IPS-15b (cell line): ENCODE measurements around the gene FAM53B.
"Not testable (repeated sequence)": the region's sequence is repeated elsewhere in the genome, so short reads cannot be mapped to it uniquely, and the experiment has no call there.

Experiments
- H3K27me3 ChIP-seq: one replicate; pipeline ENCODE4 v1.6.1; 2013; ENCODE audit warnings: low read length; ENCODE audit not compliant: control insufficient read depth, insufficient read depth
- H3K36me3 ChIP-seq: one replicate; pipeline ENCODE4 v1.6.1; 2013; ENCODE audit warnings: low read length; ENCODE audit not compliant: control insufficient read depth, insufficient read depth
- H3K4me1 ChIP-seq: one replicate; pipeline ENCODE4 v1.6.1; 2013; ENCODE audit warnings: mild to moderate bottlenecking, low read length; ENCODE audit not compliant: control insufficient read depth, insufficient read depth
- H3K4me3 ChIP-seq: one replicate; pipeline ENCODE4 v1.5.1; 2013; ENCODE audit warnings: low read depth, low read length
- H3K9ac ChIP-seq: one replicate; pipeline ENCODE4 v1.6.1; 2013; ENCODE audit warnings: low read depth, mild to moderate bottlenecking, low read length
- H3K9me3 ChIP-seq: one replicate; pipeline ENCODE4 v1.6.1; 2013; ENCODE audit warnings: mild to moderate bottlenecking, low read length; ENCODE audit not compliant: control insufficient read depth, insufficient read depth

FAM53B gene

DNA sequence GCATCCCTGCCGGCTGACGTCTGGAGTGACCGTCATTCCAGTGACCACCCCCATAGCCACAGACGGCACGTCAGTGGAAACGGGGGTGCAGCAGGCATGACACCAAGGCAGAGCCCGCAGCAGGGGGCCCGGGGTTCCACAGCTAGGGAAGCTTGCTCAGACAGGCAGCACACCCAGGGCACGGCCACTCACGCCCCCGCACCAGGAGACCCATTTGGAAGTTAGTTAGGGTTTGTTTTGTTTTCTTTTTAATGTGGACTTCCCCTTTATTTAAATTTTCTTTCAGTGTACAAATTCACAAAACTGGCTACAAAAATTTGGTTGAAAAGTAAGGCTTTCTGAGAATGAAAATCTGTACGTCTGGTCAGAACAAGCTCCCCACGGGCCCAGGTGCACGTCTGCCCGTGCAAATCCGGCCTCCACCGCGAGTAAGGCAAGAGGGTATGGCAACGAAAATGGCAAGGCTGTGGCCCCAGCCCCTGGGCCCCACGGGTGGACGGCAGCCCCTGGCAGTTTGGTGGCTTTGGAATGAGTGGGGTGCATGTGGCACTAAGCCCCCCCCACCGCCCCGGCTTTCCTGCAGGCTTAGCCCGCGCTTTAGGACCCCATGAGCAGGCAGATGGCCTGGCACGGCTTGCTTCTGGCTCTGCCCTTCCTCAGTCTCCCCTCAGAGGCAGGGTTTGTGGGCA lies 124.2 kb downstream of the FAM53B start:
- H3K36me3 ChIP-seq, result peaks cover 4% of the 10 kb centered on the region
- H3K4me1 ChIP-seq, result no peaks in the 10 kb centered on the region
- H3K9ac ChIP-seq, result no peak overlapping the region
- H3K9me3 ChIP-seq, result no peaks in the 10 kb centered on the region
- H3K27me3 ChIP-seq, result no peaks in the 10 kb centered on the region
- no peak overlapping the region for H3K4me3 ChIP-seq

DNA sequence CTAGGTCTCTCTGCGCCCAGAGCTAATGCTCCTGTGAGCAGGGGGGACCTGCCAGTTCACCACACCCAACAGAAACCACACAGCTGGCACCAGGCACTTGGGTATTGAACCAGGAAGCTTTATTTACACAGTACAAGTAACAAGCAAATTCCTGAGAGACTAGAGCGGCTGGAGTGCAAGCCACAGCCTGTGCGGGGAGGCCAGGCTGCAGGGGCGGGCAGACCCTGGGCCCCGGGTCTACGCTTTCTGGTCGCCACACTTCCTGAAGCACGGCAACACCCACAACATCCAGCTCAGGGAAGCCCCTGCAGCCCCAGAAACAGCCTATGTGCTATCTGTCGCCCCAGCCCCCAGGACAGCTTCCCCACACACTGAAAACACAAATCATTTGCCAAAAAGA lies 125.0 kb downstream of the FAM53B start:
- H3K4me1 ChIP-seq, result no peaks in the 10 kb centered on the region
- peaks cover 4% of the 10 kb centered on the region for H3K36me3 ChIP-seq
- H3K9me3 ChIP-seq, result no peaks in the 10 kb centered on the region
- H3K27me3 ChIP-seq, result no peaks in the 10 kb centered on the region
- H3K9ac ChIP-seq, result no peak overlapping the region
- no peak overlapping the region for H3K4me3 ChIP-seq

DNA sequence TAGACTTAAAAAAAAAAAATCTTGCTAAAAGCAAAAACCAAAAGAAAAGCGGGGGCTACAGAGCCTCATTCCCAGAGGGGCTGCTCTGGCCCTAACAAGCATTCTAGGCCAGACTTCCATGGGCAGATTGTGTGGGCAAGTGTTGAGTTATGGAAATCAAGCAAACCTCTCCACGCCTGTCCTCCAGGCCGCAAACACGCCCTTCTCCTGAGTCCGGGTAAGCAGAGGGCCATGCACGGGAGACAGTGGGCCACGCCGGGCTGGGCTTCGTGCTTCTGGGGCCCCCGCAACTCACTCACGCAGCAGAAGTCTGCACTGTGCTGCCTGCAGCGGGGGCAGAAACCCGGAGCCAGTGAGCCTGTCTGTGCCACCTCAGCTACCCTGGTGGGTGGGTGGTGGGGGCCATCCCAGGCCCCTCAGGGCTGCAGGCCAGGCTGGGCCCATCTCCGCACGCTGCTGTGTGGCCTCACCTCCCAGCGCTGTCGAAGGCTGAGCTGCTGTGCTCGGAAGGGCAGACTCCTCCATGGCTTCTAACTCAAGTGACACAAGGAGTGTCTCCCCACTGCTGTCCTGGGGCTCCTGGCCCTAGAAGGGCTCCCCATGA lies 125.6 kb downstream of the FAM53B start:
- Histone ChIP-seq H3K9ac (no peak overlapping the region), H3K4me1 (no peaks in the 10 kb centered on the region), H3K4me3 (no peak overlapping the region), H3K36me3 (peaks cover 4% of the 10 kb centered on the region), H3K9me3 (no peaks in the 10 kb centered on the region), H3K27me3 (no peaks in the 10 kb centered on the region)

DNA sequence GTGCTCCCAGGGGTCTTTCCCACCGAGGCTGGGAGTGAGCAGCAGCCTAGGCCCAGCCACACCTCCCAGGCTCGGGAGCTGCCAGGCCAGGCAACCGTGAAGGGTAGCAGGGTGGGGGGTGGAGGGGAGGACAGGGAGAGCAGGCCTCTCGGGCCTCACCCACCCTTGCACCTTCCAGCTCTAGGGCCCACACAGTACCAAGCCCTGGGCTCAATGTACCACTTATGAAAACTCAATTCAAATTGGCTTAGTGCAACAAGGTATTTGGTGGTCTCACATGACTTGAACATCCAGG lies 127.4 kb downstream of the FAM53B start:
- H3K9ac ChIP-seq, result no peak overlapping the region
- H3K27me3 ChIP-seq, result no peaks in the 10 kb centered on the region
- no peaks in the 10 kb centered on the region for H3K9me3 ChIP-seq
- H3K4me3 ChIP-seq, result no peak overlapping the region
- peaks cover 4% of the 10 kb centered on the region for H3K36me3 ChIP-seq
- H3K4me1 ChIP-seq, result no peaks in the 10 kb centered on the region

DNA sequence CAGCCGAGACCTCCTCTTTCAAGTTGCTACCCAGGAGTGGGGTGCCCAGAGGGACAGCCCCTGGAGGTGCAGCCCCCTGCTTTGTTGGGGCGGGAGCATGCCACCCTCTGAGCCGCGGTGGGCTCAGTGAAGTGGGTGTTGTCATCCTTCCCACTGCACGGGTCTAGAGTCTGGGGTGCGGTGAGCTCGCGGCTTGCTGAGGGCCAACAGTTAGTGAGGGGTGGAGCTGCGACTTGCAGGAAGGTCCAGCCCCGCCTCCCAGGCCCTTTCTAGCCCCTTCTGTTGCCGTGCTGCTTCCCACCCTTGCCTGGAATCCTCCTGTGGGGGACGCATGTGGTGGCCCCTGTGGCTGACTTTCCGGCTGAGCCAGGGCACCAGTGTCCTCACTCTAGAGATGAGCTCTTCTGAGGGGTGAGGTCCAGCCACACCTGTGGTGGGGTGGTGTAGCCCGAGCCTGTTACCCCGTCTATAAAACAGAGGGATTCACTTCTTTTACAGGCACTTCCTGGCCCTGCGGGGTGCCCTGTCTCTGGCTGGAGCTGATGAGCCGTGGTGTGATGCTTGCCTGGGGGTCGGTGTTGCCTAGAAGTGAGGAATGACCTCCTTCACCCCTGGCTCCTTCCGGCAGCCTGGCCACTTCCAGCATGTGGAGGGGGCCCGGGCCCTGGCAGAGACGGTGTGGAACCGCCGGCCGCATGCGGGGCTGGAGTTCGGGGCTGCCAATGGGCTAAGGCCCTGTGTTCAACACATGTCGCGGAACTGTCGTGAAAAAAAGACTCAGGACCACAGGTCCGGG lies 127.9 kb downstream of the FAM53B start:
- Histone ChIP-seq H3K27me3 (no peaks in the 10 kb centered on the region), H3K9me3 (no peaks in the 10 kb centered on the region), H3K4me1 (no peaks in the 10 kb centered on the region), H3K36me3 (peaks cover 4% of the 10 kb centered on the region), H3K4me3 (no peak overlapping the region), H3K9ac (peak overlapping the region; percentile 54)

DNA sequence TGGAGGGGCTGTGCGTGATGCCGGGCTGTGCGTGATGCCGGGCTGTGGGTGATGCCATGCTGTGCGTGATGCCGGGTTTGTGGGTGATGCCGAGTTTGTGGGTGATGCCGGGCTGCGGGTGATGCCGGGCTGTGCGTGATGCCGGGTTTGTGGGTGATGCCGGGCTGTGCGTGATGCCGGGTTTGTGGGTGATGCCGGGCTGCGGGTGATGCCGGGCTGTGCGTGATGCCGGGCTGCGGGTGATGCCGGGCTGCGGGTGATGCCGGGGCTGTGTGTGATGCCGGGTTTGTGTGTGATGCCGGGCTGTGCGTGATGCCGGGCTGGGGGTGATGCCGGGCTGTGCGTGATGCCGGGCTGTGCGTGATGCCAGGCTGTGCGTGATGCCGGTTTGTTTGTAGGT lies 128.9 kb downstream of the FAM53B start:
- peaks cover 4% of the 10 kb centered on the region for H3K36me3 ChIP-seq
- no peak overlapping the region for H3K9ac ChIP-seq
- H3K4me1 ChIP-seq, result no peaks in the 10 kb centered on the region
- no peaks in the 10 kb centered on the region for H3K9me3 ChIP-seq
- no peak overlapping the region for H3K4me3 ChIP-seq
- no peaks in the 10 kb centered on the region for H3K27me3 ChIP-seq

DNA sequence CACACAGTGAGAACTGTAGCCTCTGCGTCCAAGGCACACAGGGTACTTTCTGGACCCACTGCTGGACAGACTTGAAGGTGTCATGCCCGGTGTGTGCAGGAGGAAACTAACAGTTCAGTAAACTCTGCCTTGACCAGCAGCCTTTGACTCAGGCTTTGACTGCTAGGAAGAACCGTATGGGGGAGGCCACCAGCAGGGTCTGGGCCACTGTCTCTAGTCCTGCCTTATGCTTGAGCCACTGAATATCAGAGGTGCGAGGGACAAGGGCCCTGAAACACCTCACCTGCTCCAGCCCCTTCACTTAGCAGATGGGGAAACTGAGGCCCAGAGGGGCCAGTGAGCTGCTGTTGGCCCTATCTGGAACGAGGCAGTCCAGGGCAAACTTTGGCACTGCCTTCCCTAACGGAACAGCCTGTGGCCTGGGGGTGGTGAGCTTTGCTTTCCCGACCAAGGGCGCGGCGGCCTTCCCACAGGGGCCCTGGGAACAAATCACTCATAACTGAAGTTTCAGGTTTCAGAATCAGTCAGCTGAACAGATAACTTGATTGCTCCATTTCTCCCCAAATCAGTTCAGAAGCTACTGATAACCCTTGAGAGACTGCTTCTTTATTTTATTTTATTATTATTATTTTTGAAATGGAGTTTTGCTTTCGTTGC lies 130.0 kb downstream of the FAM53B start:
- H3K36me3 ChIP-seq, result peaks cover 4% of the 10 kb centered on the region
- H3K4me3 ChIP-seq, result no peak overlapping the region
- H3K27me3 ChIP-seq, result no peaks in the 10 kb centered on the region
- H3K9me3 ChIP-seq, result no peaks in the 10 kb centered on the region
- H3K9ac ChIP-seq, result no peak overlapping the region
- no peaks in the 10 kb centered on the region for H3K4me1 ChIP-seq

DNA sequence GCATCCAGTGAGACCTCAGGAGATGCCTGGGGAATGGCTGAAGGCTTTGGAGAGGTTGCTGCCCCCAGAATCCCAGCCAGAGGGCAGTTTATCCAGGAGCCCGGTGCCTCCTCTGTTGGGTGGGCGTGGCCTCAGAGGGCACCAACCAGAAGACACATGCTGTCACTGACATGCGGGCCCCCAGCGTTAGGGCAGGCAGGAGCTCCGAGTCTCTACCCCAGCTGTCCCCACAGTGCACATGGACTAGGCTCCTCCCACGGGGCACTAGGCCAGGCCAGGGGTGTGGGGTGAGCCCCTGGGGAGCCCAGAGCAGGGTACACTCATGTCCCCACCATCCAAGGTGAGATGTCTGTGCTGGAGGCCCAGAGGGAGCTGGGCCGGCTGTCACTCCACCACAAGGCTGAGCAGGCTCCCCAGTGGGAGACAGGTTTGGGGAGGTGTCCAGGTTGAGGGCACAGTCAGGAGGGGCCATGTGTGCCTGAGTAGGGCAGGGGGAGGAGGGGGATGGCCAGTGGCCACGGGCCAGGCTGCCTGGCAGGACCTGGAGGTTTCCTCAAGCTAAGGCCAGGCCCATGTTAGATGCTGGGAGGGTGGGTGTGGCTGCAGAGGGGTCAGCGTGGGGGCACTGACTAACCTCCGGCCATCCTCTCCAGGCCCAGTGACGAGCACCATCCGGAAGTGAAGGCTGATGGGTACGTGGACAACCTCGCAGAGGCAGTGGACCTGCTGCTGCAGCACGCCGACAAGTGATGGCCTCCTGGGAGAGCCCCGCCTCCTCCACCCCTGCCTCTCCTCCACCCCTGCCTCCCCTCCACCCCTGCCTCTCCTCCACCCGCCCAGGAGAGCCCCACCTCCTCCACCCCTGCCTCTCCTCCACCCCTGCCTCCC lies 131.3 kb downstream of the FAM53B start:
- no peak overlapping the region for H3K4me3 ChIP-seq
- H3K27me3 ChIP-seq, result no peaks in the 10 kb centered on the region
- no peaks in the 10 kb centered on the region for H3K4me1 ChIP-seq
- H3K9ac ChIP-seq, result no peak overlapping the region
- H3K9me3 ChIP-seq, result no peaks in the 10 kb centered on the region
- peaks cover 4% of the 10 kb centered on the region for H3K36me3 ChIP-seq

DNA sequence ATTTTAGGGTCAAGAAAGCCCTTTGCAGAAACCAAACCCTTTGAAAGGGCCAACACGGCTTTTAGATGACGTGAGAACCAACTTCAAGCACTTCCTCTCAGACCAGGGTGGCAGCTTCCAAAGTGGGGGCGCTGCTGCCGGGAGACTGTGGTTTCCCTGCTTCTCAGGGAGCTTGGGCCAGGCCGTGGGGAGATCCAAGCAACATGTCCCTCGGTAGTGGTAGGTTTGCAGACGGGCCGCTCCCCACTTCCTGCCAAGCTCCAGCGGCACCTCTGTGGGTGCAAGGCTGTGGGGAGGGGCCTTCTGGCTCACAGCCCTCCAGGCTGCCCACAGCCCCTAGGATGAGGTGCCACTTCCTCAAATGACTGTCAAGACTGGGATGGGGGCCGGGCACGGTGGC lies 132.4 kb downstream of the FAM53B start:
- no peaks in the 10 kb centered on the region for H3K4me1 ChIP-seq

DNA sequence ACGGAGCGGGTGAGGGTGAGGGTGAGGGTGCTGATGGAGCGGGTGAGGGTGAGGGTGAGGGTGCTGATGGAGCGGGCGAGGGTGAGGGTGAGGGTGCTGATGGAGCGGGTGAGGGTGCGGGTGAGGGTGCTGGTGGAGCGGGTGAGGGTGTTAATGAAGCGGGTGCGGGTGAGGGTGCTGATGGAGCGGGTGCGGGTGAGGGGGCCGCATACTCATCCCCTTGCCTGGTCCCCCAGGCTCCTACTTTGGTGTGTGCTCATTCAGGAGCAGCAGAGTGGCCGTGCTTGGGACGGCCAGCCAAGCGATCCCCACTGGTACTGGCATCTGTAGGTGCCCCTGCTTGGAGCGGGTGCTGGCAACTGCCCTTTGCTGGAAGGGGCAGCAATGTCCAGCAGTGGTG lies 133.3 kb downstream of the FAM53B start:
- H3K27me3 ChIP-seq, H3K9ac ChIP-seq, H3K36me3 ChIP-seq, H3K9me3 ChIP-seq, H3K4me1 ChIP-seq, H3K4me3 ChIP-seq: not testable (repeated sequence)

More for the DNA sequence above, 132.4 kb downstream of the FAM53B start:
- no peaks in the 10 kb centered on the region for H3K36me3 ChIP-seq
- no peak overlapping the region for H3K9ac ChIP-seq
- no peak overlapping the region for H3K4me3 ChIP-seq
- no peaks in the 10 kb centered on the region for H3K9me3 ChIP-seq
- H3K27me3 ChIP-seq, result no peaks in the 10 kb centered on the region

DNA sequence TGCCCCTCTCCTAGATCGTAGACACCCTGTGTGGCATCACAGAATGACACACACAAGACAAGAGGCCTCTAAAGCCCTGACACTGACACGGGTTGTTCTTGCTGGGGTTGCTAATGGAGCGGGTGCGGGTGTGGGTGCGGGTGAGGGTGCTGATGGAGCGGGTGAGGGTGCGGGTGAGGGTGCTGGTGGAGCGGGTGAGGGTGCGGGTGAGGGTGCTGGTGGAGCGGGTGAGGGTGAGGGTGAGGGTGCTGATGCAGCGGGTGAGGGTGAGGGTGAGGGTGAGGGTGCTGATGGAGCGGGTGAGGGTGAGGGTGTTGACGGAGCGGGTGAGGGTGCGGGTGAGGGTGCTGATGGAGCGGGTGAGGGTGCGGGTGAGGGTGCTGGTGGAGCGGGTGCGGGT lies 134.0 kb downstream of the FAM53B start:
- H3K4me1 ChIP-seq, H3K36me3 ChIP-seq, H3K9ac ChIP-seq, H3K27me3 ChIP-seq, H3K4me3 ChIP-seq, H3K9me3 ChIP-seq: not testable (repeated sequence)
